Measurements from ENCODE around the gene RERE.

DNA sequence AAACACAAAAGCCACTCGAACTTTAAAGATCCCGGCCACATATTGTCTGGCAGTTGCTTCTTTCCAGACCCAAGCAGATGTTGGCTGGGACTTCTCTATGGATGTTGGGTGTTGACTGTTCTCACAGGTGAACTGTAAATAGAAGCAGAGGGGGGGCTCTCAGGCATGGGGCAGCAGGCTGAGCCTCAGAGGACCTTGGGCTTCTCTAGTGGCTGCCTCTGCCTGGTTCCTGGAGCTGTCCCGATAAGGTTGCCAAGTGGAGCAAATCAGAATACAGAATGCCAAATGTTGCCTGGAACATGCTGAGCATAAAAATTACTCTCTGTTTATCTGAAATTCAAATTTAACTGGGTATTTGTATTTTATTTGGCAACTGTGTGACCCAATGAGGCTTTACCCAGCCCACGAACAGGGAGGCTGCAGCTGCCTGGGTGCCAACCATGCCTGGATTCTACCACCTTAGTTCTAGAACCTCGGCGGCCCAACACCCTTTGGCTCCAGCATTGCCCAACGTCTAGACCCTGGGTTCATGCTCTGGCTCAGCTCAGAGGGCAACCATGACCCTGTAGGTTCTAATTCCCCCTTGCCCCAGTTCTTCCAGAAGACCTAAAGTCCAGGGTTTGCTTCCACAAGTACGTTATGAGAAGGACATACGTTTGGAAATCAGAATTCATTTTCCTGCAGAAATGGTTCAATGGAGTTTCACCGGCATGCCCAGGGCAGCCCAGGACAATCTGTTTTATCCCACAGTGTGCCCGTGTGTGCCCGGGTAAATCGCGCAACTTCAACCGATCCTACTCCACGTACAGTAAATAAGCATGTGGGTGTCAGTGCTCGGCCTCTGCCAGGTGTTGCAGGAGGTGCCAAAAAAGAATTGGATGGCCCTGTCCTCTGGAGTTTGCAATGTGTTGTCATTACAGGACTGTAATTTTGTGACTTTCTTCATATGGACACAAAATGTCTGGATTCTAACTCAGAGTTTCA is 504.9 kb downstream of the RERE start:
- TF ChIP-seq, protein P1, sequence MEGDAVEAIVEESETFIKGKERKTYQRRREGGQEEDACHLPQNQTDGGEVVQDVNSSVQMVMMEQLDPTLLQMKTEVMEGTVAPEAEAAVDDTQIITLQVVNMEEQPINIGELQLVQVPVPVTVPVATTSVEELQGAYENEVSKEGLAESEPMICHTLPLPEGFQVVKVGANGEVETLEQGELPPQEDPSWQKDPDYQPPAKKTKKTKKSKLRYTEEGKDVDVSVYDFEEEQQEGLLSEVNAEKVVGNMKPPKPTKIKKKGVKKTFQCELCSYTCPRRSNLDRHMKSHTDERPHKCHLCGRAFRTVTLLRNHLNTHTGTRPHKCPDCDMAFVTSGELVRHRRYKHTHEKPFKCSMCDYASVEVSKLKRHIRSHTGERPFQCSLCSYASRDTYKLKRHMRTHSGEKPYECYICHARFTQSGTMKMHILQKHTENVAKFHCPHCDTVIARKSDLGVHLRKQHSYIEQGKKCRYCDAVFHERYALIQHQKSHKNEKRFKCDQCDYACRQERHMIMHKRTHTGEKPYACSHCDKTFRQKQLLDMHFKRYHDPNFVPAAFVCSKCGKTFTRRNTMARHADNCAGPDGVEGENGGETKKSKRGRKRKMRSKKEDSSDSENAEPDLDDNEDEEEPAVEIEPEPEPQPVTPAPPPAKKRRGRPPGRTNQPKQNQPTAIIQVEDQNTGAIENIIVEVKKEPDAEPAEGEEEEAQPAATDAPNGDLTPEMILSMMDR (IDR thresholded peaks at IDR 0.05): no peak
- TF ChIP-seq POLR2AphosphoS5 (IDR thresholded peaks at IDR 0.05; ENCODE audit: low read depth, low read length) (no peak), SIN3A (IDR thresholded peaks at IDR 0.05; ENCODE audit: borderline replicate concordance, insufficient read depth, low read depth, low read length) (no peak)
- TF ChIP-seq, protein P2, sequence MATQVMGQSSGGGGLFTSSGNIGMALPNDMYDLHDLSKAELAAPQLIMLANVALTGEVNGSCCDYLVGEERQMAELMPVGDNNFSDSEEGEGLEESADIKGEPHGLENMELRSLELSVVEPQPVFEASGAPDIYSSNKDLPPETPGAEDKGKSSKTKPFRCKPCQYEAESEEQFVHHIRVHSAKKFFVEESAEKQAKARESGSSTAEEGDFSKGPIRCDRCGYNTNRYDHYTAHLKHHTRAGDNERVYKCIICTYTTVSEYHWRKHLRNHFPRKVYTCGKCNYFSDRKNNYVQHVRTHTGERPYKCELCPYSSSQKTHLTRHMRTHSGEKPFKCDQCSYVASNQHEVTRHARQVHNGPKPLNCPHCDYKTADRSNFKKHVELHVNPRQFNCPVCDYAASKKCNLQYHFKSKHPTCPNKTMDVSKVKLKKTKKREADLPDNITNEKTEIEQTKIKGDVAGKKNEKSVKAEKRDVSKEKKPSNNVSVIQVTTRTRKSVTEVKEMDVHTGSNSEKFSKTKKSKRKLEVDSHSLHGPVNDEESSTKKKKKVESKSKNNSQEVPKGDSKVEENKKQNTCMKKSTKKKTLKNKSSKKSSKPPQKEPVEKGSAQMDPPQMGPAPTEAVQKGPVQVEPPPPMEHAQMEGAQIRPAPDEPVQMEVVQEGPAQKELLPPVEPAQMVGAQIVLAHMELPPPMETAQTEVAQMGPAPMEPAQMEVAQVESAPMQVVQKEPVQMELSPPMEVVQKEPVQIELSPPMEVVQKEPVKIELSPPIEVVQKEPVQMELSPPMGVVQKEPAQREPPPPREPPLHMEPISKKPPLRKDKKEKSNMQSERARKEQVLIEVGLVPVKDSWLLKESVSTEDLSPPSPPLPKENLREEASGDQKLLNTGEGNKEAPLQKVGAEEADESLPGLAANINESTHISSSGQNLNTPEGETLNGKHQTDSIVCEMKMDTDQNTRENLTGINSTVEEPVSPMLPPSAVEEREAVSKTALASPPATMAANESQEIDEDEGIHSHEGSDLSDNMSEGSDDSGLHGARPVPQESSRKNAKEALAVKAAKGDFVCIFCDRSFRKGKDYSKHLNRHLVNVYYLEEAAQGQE (IDR thresholded peaks at IDR 0.05; ENCODE audit: insufficient read depth in 1 of 2, low read depth in 2 of 2, low read length in 1 of 2): no peak

All from Panc1 (cell line).